HG03060 (cell line): ENCODE measurements around the gene RPA1.
"Not testable (repeated sequence)": the region's sequence is repeated elsewhere in the genome, so short reads cannot be mapped to it uniquely, and the experiment has no call there.

Experiments
- ATAC-seq: cut with Tn5 transposase; IDR thresholded peaks from one replicate; pipeline ENCODE4 v1.9.1; 2021; ENCODE audit warnings: low read depth, moderate number of reproducible peaks; ENCODE audit not compliant: unreplicated experiment

The RPA1 gene

DNA sequence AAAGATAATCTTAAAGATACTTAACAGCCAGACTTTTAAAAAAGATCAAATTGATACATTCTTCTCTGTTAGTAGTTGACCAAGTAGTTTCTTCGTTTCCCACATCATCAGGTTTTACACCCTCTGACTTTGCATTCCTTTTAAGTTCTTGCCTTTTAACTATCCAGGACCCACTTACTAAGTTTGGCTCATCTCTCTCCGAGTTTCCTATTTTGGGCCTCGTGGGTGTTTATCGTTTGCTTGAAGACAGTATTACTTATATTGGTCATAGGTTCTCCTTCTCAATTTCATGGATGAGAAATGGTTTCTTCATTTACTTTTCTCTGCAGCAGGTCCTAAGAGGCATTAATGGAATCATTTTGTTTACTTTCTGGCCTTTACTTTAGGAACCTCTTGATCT, 43.2 kb downstream of the RPA1 start:
- ATAC-seq = no peak

DNA sequence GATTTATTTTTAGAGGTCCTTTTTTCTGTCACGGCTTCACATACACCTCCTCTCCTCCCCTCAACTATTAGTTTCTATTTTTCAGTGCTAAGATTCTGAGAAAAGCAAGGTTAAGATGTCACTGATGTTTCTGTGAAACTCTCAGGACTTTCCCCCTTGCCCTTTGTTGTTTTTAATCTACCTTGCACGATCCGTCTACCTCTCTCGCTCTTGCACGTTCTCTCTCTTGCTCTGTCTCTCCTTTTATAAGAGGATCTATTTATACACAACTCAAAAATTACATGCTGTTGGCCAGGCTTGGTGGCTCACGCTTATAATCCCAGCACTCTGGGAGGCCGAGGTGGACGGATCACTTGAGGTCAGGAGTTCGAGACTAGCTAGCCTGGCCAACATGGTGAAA, 43.6 kb downstream of the RPA1 start:
- ATAC-seq = no peak

DNA sequence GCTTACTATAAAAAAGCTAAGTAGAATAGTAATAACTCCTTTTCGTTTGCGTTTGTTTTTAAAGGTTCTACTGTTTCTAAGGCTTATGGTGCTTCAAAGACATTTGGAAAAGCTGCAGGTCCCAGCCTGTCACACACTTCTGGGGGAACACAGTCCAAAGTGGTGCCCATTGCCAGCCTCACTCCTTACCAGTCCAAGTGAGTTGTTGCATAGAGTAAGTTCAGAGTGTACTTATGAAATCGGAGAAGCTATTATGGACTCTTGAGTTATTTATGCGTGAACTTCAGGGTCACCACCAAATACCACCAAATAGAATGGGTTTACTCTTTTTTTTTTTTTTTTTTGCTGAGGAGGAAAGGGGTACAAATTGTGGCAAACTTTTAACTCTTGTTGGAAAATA, 45.8 kb downstream of the RPA1 start:
- ATAC-seq = no peak

DNA sequence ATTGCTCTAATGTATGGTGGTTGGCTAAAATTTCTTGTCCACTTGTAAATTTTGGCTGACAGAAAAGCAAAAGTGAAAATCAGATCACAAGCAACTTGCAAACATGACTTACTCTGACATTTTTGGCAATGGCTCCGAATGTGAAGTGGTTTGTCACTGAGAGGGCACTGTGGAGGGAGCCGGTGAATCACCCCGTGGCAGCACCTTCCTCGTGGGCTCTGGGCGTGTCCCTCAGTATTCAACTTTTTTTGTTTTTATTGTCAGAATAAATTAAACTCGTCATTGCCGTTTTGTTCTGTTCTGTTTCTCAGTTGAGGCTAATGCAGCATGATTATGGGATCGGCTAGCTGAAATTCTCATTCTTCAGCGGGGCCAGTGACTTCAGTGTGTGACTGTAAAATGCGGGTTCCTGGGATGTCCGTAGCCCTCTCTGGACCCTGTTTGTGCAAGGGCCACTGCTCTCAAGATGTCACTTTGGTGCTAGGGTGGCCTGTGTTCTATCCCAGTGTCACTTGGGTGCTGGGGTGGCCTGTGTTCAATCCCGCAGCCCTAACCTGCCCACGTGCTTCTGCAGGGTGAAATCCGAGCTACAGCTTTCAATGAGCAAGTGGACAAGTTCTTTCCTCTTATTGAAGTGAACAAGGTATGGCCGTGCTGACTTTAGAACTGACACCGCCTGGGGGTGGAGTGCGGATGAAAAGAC, 48.8 kb downstream of the RPA1 start:
- ATAC-seq = no peak

DNA sequence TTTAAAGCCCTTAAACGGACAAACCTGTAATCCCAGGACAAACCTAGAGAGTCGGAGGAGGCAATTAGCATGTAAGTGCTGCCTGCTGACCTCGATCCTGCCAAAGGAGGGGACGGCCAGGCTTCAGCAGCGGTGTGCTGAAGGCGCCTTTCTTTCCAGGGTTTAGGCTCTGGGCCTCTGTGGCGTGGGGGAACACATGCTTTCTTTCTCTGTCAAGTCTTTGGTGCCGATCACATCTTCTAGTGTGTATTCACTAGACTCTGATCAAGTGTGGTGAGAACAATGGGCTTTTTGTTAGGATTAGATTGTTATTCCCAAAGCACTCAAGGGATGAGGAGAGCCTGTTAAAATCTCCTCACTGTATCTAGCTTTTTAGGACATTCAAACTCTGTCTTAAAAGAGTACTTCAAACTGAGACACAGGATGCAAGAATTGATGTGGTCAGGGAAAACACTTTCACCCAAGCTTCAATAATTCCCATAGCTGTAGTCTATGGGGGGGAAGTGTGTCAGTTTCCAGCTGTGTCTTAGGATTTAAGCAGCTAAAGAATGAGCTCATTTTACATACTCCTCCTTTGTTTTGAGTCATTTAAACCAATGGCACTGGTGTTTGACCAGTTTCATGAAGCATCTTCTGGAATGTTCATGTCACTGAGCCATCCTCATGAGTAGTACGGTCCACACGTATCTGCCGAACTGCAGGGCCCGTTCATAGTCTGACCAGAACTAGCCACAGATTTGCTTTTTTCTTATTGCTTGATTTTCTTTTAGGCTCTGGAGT, 51.2 kb downstream of the RPA1 start:
- no peak for ATAC-seq

DNA sequence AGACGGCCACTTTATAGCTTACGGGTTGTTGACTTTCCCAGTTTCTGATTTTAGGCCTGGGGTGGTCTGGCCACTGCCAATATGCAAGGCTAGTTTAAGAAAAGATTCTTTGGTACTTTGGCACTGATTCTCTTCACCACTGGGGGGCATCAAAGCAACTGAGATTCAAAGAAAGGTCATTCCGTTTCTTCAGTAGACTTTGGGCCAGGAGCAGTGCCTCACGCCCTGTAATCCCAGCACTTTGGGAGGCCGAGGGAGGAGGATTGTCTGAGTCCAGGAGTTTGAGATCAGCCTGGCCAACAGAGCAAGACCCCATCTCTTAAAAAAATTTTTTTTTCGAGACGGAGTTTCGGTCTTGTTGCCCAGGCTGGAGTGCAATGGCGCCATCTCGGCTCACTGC, 53.0 kb downstream of the RPA1 start:
- no peak for ATAC-seq

DNA sequence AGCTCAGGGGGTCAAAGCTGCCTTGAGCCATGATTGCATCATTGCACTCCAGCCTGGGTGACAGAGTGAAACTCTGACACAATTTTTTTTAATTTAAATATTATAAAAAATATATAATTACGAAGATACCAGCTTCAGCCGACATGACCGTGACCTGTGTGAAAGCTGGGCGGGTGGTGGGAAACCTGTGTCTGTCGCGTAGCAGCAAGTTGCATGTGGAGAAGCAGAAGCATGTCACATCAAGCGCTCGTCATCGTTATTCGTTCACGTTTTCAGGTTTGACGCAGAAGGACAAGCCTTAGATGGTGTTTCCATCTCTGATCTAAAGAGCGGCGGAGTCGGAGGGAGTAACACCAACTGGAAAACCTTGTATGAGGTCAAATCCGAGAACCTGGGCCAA, 53.7 kb downstream of the RPA1 start:
- ATAC-seq = no peak

DNA sequence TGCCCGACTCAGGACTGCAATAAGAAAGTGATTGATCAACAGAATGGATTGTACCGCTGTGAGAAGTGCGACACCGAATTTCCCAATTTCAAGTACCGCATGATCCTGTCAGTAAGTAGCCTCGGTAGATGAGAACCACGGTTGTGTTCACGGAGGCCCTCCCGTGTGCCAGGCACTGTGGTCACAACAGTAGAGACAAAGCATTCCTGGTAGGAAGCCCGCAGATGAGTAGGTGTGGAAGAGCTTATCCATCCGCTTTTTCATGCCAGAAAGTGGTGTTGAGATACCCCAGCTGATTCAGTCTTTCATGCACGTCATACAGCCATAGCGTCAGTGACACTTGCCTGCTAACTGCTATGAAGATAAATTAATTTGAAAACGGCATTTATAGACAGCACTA, 58.9 kb downstream of the RPA1 start:
- no peak for ATAC-seq

DNA sequence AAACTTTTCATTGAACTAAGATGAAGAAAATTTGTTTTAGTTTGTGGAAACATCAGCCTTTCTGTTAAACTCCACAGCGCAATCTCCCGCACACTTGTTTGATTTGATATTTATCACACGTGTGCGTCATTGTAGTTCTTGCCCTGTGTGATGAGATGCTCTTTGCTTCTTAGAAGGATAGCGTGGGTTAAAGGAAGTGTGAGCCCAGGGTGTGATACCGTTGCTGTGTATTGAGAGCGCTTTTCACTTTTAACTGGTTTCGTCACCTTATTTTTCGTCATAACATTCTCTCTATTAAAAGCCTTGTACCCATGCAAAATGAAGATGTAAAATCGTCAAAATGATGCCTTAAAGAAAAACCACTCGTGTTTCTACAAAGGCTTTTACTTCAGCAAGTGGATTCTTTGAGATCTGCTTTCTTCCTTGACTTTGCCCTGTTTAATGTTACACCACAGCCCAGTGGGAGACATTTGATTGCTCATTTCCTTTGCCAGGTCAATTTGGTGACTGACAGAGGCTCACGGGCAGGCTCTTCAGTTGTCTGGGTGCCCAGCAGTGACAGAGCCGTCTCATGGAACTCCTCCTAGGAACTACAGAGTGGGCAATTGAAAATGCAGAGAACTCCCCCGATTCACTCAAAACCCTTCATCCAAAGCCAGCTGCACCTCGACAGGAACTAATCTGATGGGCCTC, 61.1 kb downstream of the RPA1 start:
- no peak for ATAC-seq

DNA sequence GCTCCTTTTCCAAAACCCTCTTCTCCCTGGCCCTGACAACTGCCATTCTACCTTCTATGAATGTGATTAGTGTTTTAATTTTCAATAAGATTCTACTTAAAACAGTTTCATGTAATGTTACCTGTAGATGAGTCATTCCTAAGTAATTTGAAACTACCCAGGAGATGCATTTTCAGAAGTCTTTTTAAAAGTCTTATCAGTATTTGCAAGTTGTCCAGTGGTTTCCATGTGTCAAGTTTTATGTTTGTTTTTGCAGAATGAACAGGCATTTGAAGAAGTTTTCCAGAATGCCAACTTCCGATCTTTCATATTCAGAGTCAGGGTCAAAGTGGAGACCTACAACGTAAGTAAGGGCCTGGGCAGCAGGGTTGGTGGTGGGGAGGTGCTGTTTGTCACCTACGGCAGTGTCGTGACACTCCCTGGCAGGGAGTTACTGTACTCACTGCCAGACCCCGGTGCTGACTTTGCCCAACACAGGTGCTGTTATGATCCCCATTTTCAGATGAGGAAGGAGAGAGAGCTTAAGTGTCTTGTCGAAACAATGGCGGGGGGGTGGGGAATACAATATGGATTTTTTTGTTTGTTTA, 65.0 kb downstream of the RPA1 start:
- ATAC-seq = no peak

DNA sequence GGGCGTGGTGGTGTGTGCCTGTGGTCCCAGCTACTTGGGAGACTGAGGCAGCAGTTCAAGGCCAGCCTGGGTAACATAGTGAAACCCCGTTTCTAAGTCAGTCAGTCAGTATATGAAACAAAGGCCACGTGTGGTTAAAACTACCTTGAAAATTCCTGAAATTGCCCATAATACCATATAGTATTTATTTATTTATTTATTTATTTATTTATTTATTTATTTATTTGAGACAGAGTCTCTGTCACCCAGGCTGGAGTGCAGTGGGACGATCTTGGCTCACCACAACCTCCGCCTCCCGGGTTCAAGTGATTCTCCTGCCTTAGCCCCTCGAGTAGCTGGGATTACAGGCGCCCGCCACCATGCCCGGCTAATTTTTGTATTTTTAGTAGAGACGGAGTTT, 65.7 kb downstream of the RPA1 start:
- ATAC-seq = not testable (repeated sequence)

DNA sequence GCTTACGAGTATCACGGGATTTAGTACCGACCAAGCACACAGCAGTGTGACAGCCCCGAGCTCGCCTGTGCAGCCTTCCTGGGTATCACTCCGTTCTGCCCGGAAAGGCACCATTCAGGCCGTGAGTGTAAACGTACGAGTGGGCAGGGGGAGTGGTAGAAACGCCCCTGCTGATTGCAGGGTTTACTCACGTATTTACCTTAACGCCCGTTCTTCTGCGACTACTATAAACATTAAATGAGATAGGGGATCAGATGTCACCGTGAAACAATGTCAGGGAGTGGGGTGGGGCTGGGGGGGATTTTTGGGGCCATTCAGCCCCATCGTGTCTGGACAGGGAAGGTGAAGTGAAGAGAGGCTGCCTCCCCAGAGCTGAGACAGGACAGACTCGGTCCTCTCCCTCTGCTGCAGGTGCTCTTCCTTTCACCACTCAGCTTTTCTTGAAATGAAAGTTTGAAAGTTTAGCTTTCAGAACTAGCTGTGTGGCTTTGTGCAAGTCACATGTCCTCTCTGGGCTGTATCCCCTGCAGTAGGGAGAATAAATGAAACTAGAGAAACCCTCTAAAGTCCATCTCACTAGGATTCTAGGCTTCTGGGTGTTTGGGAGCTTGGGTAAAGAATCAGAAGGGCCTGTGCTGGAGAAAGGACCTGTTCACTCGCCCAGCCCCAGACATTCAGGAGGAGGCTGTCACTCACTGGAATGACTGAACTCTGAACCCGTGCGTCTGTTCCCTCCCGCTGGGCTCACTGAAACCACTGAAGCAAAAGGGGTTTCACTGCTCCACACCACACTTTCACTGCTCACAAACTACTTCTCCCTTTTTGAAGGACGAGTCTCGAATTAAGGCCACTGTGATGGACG, 66.7 kb downstream of the RPA1 start:
- ATAC-seq = no peak

DNA sequence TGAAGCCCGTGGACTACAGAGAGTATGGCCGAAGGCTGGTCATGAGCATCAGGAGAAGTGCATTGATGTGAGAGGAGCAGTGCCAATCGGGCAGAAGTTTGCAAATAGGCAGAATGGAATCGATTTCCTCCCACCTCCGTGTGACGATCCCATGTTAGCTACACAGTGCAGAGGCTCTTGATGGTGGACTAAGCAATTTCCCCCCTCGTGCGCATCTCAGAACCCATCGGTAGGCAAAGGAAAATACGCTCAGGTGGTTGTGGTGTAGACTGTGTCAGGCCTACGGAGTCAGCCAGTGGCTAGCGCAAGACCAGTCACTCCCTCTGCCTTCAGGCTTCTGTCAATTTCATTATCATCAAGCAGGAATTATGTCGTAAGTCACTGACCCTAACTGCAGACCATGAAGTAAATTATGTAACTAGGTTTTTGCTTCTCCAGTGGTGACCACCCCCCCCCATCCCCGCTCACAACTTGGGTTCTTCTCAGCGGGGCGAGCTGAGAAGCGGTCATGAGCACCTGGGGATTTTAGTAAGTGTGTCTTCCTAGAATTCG, 67.4 kb downstream of the RPA1 start:
- no peak for ATAC-seq

DNA sequence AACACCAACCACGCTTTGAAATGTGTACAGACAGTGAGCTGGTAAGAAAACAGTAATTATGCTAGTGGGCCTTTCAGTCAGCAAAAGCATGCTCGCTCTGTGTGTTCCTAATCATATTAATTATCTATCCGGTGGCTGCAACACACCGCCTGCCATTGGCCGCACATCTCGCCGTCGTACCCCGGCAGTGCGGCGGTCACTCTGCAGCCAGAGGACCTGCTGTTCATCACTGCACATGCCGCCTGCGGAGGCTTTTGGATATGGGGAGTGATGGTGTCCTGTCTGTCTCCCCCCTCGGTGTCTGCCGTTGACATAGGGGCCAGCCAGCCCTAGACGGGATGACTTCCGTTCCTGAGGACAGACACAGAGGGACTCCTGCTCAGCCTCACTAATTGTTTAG, 68.5 kb downstream of the RPA1 start:
- no peak for ATAC-seq

DNA sequence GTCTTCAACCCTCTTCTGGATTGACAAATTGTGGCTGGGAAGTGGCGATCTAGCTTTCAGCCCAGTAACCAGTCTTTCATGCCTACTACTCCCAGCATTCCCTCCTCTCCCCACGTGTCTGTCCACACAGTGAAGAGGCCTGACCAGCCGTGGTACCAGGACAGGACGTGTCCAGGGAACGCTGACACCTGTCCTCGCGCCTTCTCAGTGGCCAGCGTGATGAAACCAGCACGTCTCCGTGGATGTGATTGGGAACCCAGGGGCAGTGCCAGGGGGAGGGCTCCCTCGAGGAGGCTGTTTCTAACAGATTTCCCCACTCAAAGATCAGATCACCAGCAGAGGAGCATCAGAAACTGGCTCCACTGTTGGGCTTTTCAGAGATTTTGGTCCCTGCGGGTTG, 69.1 kb downstream of the RPA1 start:
- no peak for ATAC-seq

DNA sequence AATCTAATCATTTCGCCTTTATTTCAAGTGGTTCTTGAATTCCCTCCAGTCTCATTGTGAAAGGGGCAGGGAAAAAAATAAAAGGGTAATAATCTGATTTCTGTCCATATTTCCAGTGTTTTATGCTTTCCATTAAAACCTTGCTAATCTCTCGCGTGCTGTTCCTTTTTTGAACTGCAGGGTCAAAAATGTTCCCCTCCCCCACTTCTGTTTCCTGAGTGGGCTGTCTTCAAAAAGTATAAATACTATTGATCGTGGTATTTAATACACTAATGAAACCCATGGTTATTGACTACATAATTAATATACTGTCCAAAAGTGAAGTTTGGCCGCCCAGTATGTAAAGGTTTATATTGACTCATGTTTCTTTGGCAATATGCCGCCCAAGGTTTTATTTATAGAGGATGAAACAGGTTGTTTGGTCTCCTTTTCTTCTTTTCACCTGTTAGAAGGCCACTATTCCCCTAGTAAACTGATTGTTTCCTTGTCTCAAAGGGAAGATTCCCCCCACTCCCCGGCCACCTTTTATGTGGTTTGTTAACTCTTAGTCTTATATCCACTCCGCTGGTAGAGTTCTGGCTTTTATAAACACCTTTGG, 69.7 kb downstream of the RPA1 start:
- ATAC-seq = no peak

DNA sequence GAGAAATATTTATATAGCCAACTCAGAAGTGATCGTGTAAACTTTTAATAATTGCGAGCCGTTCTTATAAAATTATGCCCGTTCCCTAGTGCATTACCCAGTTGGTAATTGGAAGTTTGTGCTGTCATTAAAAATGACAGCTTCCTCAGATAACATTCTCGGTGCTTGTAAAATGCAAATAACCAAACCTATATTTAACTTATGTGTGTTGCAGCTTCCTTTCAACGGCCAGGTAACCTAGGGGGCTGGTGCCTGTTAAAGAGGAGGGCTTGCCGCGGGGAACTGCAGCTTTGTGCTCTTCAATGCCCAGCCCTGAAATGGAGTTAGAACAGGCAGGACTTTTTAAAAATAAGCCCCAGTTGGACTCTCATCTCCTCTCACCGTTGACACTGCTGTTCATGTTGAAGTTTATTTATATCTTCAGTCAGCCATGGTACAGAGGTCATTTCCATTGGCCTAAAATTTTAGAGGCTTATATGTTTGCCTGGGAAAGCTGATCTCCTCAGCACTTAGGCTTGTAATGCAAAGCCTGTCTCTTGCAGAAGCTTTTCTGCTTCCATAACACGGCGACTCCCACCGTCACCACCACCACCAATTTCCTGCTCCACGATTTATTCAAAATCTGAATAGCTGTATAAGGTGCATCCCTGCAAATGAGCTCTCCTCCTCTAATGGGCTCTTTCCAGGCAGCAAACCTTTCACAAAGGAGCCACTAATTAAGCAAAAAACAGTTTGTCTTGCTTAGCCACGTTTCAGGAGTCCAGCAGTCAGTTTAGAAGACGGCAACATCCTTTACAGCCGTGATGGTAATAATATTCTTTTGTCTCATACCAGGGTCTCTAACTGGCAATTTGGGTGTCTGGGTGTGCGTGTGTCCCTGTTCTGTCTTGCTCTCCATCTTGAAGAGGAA, 74.7 kb downstream of the RPA1 start:
- no peak for ATAC-seq

DNA sequence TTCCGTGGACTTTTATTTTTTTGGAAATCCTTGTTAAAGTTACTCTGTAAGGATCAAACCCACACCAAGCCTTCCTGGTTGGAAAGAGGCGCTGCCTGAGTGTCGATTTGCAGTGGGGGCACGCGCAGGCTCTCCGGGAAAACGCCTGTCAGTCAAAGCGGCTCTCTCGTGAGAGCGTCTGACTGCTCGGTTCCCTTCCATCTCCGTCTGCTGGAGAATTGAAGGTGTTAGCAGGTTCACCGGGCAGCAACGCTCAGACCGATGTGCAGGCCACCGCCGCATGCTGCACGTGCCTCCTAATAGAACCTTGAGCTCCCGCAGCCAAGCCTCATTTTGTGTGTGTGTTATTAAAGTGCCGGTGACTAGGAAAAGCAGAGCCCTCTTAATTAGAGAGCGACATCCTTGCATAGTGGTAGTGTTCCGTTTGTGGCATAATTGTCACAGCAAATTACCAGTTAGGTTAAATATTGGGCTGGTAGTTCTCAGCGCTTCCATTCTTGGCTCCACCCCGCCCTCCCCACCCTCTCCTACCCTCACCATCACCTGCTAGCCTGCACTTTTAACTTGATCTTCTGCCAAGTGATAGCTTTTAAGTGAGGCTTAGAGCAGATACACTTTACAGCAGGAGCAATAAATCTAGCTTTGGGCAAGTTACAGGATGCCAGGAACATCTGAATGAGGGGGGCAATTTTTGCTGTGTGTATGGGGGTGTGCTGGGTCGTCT, 75.5 kb downstream of the RPA1 start:
- no peak for ATAC-seq
